K562 (cell line): Measurements from ENCODE around the gene ABI2. TPM values are rescaled to one million over a fixed set of nuclear protein-coding genes. Genes with fewer than 3 reads are reported as not detected.

Experiments
- ATAC-seq: fragments of 200-7000 bp; cut with Tn5 transposase; 3 replicates; pipeline ENCODE4 v1.9.1; 2020; ENCODE audit warnings: moderate library complexity
- BruUV-seq: library from RNA; stranded (reverse); fragments of 400-500 nt; replicated peaks from 2 replicates; lab custom pipeline; 2021; lab: Mats Ljungman, UMichigan
- CTCF ChIA-PET: fragments of 300-600 bp; formaldehyde crosslinking; extraction: SDS; loops from one replicate; lab custom pipeline; 2021; ENCODE audit warnings: low intra/inter-chr PET ratio; lab: Yijun Ruan, JAX
- POLR2A ChIA-PET: fragments of 300-600, 350-650 bp; sonication (Branson Sonifier 250); formaldehyde crosslinking; extraction: SDS; loops from one replicate; lab custom pipeline; 2021; ENCODE audit warnings: antibody characterized with exemption, inconsistent platforms; lab: Yijun Ruan, JAX
- DNase-seq, 4 experiments: peaks; one replicate each; pipeline versions ENCODE4 v3.0.0 to v3.0.0-alpha.2; 2011 to 2018; ENCODE audit warnings: low spot score in 3 of 4, mixed read lengths in 3 of 4; ENCODE audit errors: extremely low read depth in 1 of 4
- FAIRE-seq: peaks from 2 replicates; lab custom pipeline; 2011; peaks lifted over from hg19 to GRCh38; lab: Jason Lieb, UNC
- H2AFZ ChIP-seq: 2 replicates; pipeline ENCODE4 v1.6.0; 2011; ENCODE audit warnings: low read depth, low read length, control low read depth, inconsistent platforms
- H3K27ac ChIP-seq: fragments of 200-600 bp; 3 replicates; pipeline ENCODE4 v1.8.0; 2011; ENCODE audit warnings: low read depth, mild to moderate bottlenecking, control low read depth, inconsistent platforms, low read length, moderate library complexity, mixed read lengths; ENCODE audit errors: extremely low read depth
- H3K27me3 ChIP-seq, 2 experiments: fragments of 300-600 bp in 1 of 2; 2 replicates in 1 of 2; 3 replicates in 1 of 2; pipeline versions ENCODE4 v1.6.0 to v1.8.0; 2011; ENCODE audit warnings: inconsistent platforms in 2 of 2, low read length in 2 of 2, mild to moderate bottlenecking in 1 of 2, mixed read lengths in 1 of 2, moderate library complexity in 1 of 2; ENCODE audit not compliant: control insufficient read depth in 2 of 2, insufficient read depth in 2 of 2
- H3K36me3 ChIP-seq: fragments of 300-600 bp; 3 replicates; pipeline ENCODE4 v1.8.0; 2011; ENCODE audit warnings: mild to moderate bottlenecking, low read length, inconsistent platforms; ENCODE audit not compliant: control insufficient read depth, insufficient read depth
- H3K4me1 ChIP-seq, 2 experiments: fragments of 200-600 bp in 1 of 2; replicated peaks in 1 of 2; 2 replicates in 1 of 2; 3 replicates in 1 of 2; pipeline versions ENCODE4 v1.5.1 to v1.8.0; 2011; ENCODE audit warnings: inconsistent platforms in 2 of 2, low read length in 2 of 2, mild to moderate bottlenecking in 1 of 2, mixed read lengths in 1 of 2, moderate library complexity in 1 of 2; ENCODE audit not compliant: control insufficient read depth in 2 of 2, insufficient read depth in 2 of 2
- H3K4me2 ChIP-seq: 2 replicates; pipeline ENCODE4 v1.6.1; 2011; ENCODE audit warnings: low read length, control low read depth, inconsistent platforms, mixed read lengths; ENCODE audit not compliant: insufficient read depth
- H3K4me3 ChIP-seq: fragments of 200-600 bp; sonication (generic), shearing (Covaris generic); 2 replicates; pipeline ENCODE4 v1.5.1; 2016; ENCODE audit warnings: control low read depth, inconsistent platforms
- H3K79me2 ChIP-seq: fragments of 200-600 bp; 3 replicates; pipeline ENCODE4 v1.8.0; 2011; ENCODE audit warnings: low read length, inconsistent platforms; ENCODE audit not compliant: control insufficient read depth, insufficient read depth
- H3K9ac ChIP-seq, 2 experiments: 2 replicates each; pipeline versions ENCODE4 v1.6.0 to v1.6.1; 2011; ENCODE audit warnings: low read depth in 2 of 2, low read length in 2 of 2, control low read depth in 1 of 2, inconsistent platforms in 1 of 2, mild to moderate bottlenecking in 1 of 2, mixed read lengths in 1 of 2; ENCODE audit not compliant: insufficient read depth in 1 of 2
- H3K9me1 ChIP-seq: one replicate; pipeline ENCODE4 v1.6.0; 2011; ENCODE audit warnings: inconsistent platforms, mild to moderate bottlenecking, low read length, moderate library complexity; ENCODE audit not compliant: control insufficient read depth, insufficient read depth
- H3K9me3 ChIP-seq: replicated peaks from 2 replicates; pipeline ENCODE4 v1.5.1; 2011; ENCODE audit warnings: low read depth, low read length, inconsistent platforms; ENCODE audit not compliant: control insufficient read depth, insufficient read depth
- H4K20me1 ChIP-seq: replicated peaks from 2 replicates; pipeline ENCODE4 v1.6.1; 2011; ENCODE audit warnings: low read length, inconsistent platforms, mixed read lengths; ENCODE audit not compliant: control insufficient read depth, insufficient read depth
- ESRRB ChIP-seq: fragments of 250-450 bp; sonication (Bioruptor Pico); IDR thresholded peaks from 2 replicates; pipeline ENCODE4 v1.5.0; 2020; ENCODE audit warnings: mild to moderate bottlenecking, moderate library complexity, borderline replicate concordance
- ETS1 ChIP-seq: conservative IDR thresholded peaks from 2 replicates; pipeline ENCODE4 v1.6.1; 2011; ENCODE audit warnings: low read depth, mild to moderate bottlenecking, low read length; ENCODE audit not compliant: control insufficient read depth
- FUS ChIP-seq: fragments of 200-400 bp; formaldehyde crosslinking; optimal IDR thresholded peaks from 2 replicates; pipeline ENCODE3; 2017; ENCODE audit warnings: low read depth, low read length
- MCM5 ChIP-seq: fragments of 450-650 bp; IDR thresholded peaks from 2 replicates; pipeline ENCODE4 v1.6.1; 2016; ENCODE audit warnings: low read depth
- NEUROD1 ChIP-seq: fragments of 150-350 bp; IDR thresholded peaks from 2 replicates; pipeline ENCODE4 v1.6.1; 2014; ENCODE audit warnings: borderline replicate concordance, low read length, low read depth; ENCODE audit not compliant: partially characterized antibody
- NFE2 ChIP-seq: IDR thresholded peaks from 2 replicates; pipeline ENCODE4 v1.6.1; 2014; ENCODE audit warnings: antibody characterized with exemption, low read depth
- NFIX ChIP-seq: fragments of 250-450 bp; sonication (Bioruptor Pico); IDR thresholded peaks from 2 replicates; pipeline ENCODE4 v1.4.0; 2020; ENCODE audit warnings: low read depth, mild to moderate bottlenecking, moderate library complexity
- PREB ChIP-seq: sonication (generic); formaldehyde crosslinking; IDR thresholded peaks from 2 replicates; pipeline ENCODE4 v1.8.1; 2023; ENCODE audit warnings: mild to moderate bottlenecking, missing genetic modification reagents
- PURB ChIP-seq: sonication (generic); formaldehyde crosslinking; IDR thresholded peaks from 2 replicates; pipeline ENCODE4 v1.9.0; 2021; ENCODE audit warnings: low read depth, mild to moderate bottlenecking, missing genetic modification reagents
- U2AF1 ChIP-seq: fragments of 200-400 bp; formaldehyde crosslinking; optimal IDR thresholded peaks from 2 replicates; pipeline ENCODE3; 2017; ENCODE audit warnings: mild to moderate bottlenecking, low read depth, low read length, moderate library complexity
- U2AF2 ChIP-seq: fragments of 200-400 bp; formaldehyde crosslinking; optimal IDR thresholded peaks from 2 replicates; pipeline ENCODE3; 2017; ENCODE audit warnings: low read depth, mild to moderate bottlenecking, low read length
- ZNF561 ChIP-seq: fragments of 450-650 bp; formaldehyde crosslinking; conservative IDR thresholded peaks from 2 replicates; pipeline ENCODE4 v1.4.0; 2020; ENCODE audit warnings: mild to moderate bottlenecking, moderate library complexity
- WGBS: fragments of 100-300 bp; shearing (Covaris generic); methylation state at CpG from one replicate; pipeline ENCODE4 v1.1.6; 2016; ENCODE audit warnings: low coverage, mixed read lengths; ENCODE audit not compliant: insufficient coverage; ENCODE audit errors: missing lambda C conversion rate; 5-methylcytosine and 5-hydroxymethylcytosine counted together
- in situ Hi-C: fragments of 300-500 bp; cut with MboI; formaldehyde crosslinking; loops from 4 replicates; pipeline ENCODE4 v1.15.0; 2018; ENCODE audit warnings: inconsistent platforms, mixed read lengths
- intact Hi-C: fragments of 100-400 bp; cut with micrococcal nuclease; formaldehyde crosslinking; loops from 2 replicates; pipeline ENCODE4 v1.14.2; 2022
- polyA plus RNA-seq, 8 experiments: library from polyadenylated mRNA; depleted of rRNA in 4 of 8; stranded (reverse) in 5 of 8; unstranded in 3 of 8; fragments of >200 nt; fragmentation: Nextera tagmentation in 2 of 8; fragmentation: Illumina TruSeq in 1 of 8; extraction: Ambion mirVana in 2 of 8; extraction: Trizol in 1 of 8; gene quantifications; 2 replicates each; pipeline versions ENCODE4 v1.2.1 to v1.2.3, GENCODE V29; 2011 to 2014; ENCODE audit warnings: inconsistent platforms in 1 of 8, missing spikeins in 1 of 8
- total RNA-seq, 7 experiments: library from RNA; depleted of rRNA in 6 of 7; stranded (reverse); fragments of >200 nt in 6 of 7; fragmentation: Illumina TruSeq in 2 of 7; extraction: Trizol in 2 of 7; gene quantifications; 2 replicates each; pipeline versions ENCODE4 v1.2.1 to v1.2.3, GENCODE V29; 2011 to 2021; ENCODE audit warnings: low replicate concordance in 1 of 7
- TF ChIP-seq, protein P1 (sequence below), 2 experiments: fragments of 450-650 bp; IDR thresholded peaks; 2 replicates each; pipeline ENCODE4 v1.6.1; 2016
- TF ChIP-seq, protein P2 (sequence below), 3 experiments: fragments of 200-800 bp in 1 of 3; fragments of 250-450 bp in 1 of 3; fragments of 450-650 bp in 1 of 3; sonication (Bioruptor Pico) in 1 of 3; sonication (Bioruptor generic) in 1 of 3; formaldehyde crosslinking in 1 of 3; IDR thresholded peaks; 2 replicates each; pipeline versions ENCODE4 v1.6.1 to v1.8.0; 2016 to 2022; ENCODE audit warnings: mild to moderate bottlenecking in 2 of 3, missing genetic modification characterization in 2 of 3, missing compliant biosample characterization in 1 of 3, moderate library complexity in 1 of 3

ABI2 gene
- total and polyA plus RNA-seq, 9 of the 15 experiments (the other 6 are each of a cell fraction or from before 2014, with no cell fraction given): 5.3 to 24.3 (median 12.2) TPM

GRCh38 chr2:203469546-203469945, 141.4 kb downstream of the ABI2 start:
- Histone ChIP-seq H3K9ac (no peak overlapping the region), H3K36me3 (no peaks in the 10 kb centered on the region), H3K4me3 (no peak overlapping the region), H2AFZ (no peak overlapping the region), H3K27me3 (no peaks in the 10 kb centered on the region), H4K20me1 (no peaks in the 10 kb centered on the region), H3K4me1 (no peaks in the 10 kb centered on the region; a peak in 1 of 5 replicates), H3K79me2 (no peaks in the 10 kb centered on the region), H3K4me2 (no peak overlapping the region), H3K9me1 (no peaks in the 10 kb centered on the region), H3K27ac (no peak overlapping the region), H3K9me3 (no peaks in the 10 kb centered on the region)
- ChIA-PET CTCF (no interaction called here), POLR2A (interaction anchor here (0.7 to 0.9 kb wide), 2 partner anchors 10 to 441 kb away, joined by 3 to 4 read pairs; no protein-coding TSS in a partner anchor)
- FAIRE-seq: no peak
- WGBS: 0% methylated on average over 1 of the region's 1 CpG
- in situ Hi-C loops: loop anchor here (25.0 kb wide), 1 partner anchor 882 kb away; no protein-coding TSS in a partner anchor
- ATAC-seq: no peak
- BruUV-seq: no TSS peak
- intact Hi-C loops: no loop called here
- DNase-seq: no peak
- TF ChIP-seq ZNF561 (CRISPR knock-in tag) (no peak), NFE2 (no peak), ETS1 (no peak), U2AF2 (no peak), NEUROD1 (no peak), U2AF1 (no peak), PREB (no peak), PURB (CRISPR knock-in tag) (no peak), FUS (no peak), MCM5 (no peak), NFIX (CRISPR knock-in tag) (no peak), ESRRB (CRISPR knock-in tag) (no peak)
- TF ChIP-seq, protein P1, sequence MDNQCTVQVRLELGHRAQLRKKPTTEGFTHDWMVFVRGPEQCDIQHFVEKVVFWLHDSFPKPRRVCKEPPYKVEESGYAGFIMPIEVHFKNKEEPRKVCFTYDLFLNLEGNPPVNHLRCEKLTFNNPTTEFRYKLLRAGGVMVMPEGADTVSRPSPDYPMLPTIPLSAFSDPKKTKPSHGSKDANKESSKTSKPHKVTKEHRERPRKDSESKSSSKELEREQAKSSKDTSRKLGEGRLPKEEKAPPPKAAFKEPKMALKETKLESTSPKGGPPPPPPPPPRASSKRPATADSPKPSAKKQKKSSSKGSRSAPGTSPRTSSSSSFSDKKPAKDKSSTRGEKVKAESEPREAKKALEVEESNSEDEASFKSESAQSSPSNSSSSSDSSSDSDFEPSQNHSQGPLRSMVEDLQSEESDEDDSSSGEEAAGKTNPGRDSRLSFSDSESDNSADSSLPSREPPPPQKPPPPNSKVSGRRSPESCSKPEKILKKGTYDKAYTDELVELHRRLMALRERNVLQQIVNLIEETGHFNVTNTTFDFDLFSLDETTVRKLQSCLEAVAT (IDR thresholded peaks at IDR 0.05): no peak
- TF ChIP-seq, protein P2, sequence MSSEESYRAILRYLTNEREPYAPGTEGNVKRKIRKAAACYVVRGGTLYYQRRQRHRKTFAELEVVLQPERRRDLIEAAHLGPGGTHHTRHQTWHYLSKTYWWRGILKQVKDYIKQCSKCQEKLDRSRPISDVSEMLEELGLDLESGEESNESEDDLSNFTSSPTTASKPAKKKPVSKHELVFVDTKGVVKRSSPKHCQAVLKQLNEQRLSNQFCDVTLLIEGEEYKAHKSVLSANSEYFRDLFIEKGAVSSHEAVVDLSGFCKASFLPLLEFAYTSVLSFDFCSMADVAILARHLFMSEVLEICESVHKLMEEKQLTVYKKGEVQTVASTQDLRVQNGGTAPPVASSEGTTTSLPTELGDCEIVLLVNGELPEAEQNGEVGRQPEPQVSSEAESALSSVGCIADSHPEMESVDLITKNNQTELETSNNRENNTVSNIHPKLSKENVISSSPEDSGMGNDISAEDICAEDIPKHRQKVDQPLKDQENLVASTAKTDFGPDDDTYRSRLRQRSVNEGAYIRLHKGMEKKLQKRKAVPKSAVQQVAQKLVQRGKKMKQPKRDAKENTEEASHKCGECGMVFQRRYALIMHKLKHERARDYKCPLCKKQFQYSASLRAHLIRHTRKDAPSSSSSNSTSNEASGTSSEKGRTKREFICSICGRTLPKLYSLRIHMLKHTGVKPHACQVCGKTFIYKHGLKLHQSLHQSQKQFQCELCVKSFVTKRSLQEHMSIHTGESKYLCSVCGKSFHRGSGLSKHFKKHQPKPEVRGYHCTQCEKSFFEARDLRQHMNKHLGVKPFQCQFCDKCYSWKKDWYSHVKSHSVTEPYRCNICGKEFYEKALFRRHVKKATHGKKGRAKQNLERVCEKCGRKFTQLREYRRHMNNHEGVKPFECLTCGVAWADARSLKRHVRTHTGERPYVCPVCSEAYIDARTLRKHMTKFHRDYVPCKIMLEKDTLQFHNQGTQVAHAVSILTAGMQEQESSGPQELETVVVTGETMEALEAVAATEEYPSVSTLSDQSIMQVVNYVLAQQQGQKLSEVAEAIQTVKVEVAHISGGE (CRISPR knock-in tag; IDR thresholded peaks at IDR 0.05): no peak
